ENCODE data around the gene MYBPH. TPM values are rescaled to one million over a fixed set of nuclear protein-coding genes. Genes with fewer than 3 reads are reported as not detected.

MYBPH gene
- total RNA-seq, 1 donor from 2014 or later = not detected

GRCh38 chr1:203121186-203122015 lies 54.2 kb downstream of the MYBPH start:
- H3K4me3 ChIP-seq (ENCODE audit: low read depth, low read length) = no peak overlapping the region
- TF ChIP-seq, protein P1, sequence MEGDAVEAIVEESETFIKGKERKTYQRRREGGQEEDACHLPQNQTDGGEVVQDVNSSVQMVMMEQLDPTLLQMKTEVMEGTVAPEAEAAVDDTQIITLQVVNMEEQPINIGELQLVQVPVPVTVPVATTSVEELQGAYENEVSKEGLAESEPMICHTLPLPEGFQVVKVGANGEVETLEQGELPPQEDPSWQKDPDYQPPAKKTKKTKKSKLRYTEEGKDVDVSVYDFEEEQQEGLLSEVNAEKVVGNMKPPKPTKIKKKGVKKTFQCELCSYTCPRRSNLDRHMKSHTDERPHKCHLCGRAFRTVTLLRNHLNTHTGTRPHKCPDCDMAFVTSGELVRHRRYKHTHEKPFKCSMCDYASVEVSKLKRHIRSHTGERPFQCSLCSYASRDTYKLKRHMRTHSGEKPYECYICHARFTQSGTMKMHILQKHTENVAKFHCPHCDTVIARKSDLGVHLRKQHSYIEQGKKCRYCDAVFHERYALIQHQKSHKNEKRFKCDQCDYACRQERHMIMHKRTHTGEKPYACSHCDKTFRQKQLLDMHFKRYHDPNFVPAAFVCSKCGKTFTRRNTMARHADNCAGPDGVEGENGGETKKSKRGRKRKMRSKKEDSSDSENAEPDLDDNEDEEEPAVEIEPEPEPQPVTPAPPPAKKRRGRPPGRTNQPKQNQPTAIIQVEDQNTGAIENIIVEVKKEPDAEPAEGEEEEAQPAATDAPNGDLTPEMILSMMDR (IDR thresholded peaks at IDR 0.05; ENCODE audit: insufficient read depth, low read length, poor library complexity, severe bottlenecking) = no peak
- peaks cover 6% of the 10 kb centered on the region for H3K27me3 ChIP-seq (ENCODE audit: control insufficient read depth, insufficient read depth, low read length)
- H3K36me3 ChIP-seq (ENCODE audit: control insufficient read depth, insufficient read depth, low read length) = no peaks in the 10 kb centered on the region
- DNase-seq (ENCODE audit: low read depth) = no peak

GRCh38 chr1:203120325-203121153 lies 55.1 kb downstream of the MYBPH start:
- TF ChIP-seq, protein P1 (IDR thresholded peaks at IDR 0.05; ENCODE audit: insufficient read depth, low read length, poor library complexity, severe bottlenecking) = no peak
- H3K36me3 ChIP-seq (ENCODE audit: control insufficient read depth, insufficient read depth, low read length) = no peaks in the 10 kb centered on the region
- H3K27me3 ChIP-seq (ENCODE audit: control insufficient read depth, insufficient read depth, low read length) = peaks cover 12% of the 10 kb centered on the region
- no peak for DNase-seq (ENCODE audit: low read depth)
- no peak overlapping the region for H3K4me3 ChIP-seq (ENCODE audit: low read depth, low read length)

Other genes with a start within 250 kb of the MYBPH start
- 21.4 and 23.4 TPM in 2 replicates for gene KLHL12, start 248.6 kb downstream of the MYBPH start, total RNA-seq
- gene ADIPOR1, start 217.5 kb downstream of the MYBPH start, total RNA-seq = 76.6 and 77.8 TPM in 2 replicates
- gene CYB5R1, start 208.6 kb downstream of the MYBPH start, total RNA-seq = 36.1 and 43.4 TPM in 2 replicates
- 81.9 and 83.2 TPM in 2 replicates for gene TMEM183A, start 168.5 kb downstream of the MYBPH start, total RNA-seq
- gene PPFIA4, start 149.3 kb downstream of the MYBPH start, total RNA-seq = 0.13 and 0.62 TPM in 2 replicates
- not detected in 2 replicates for gene MYOG, start 89.8 kb downstream of the MYBPH start, total RNA-seq
- gene ADORA1, start 48.1 kb downstream of the MYBPH start, total RNA-seq = 5.6 and 7.0 TPM in 2 replicates
- 1.5 and 2.1 TPM in 2 replicates for gene CHI3L1, start 10.9 kb upstream of the MYBPH start, total RNA-seq
- gene CHIT1, start 53.8 kb upstream of the MYBPH start, total RNA-seq = not detected in 2 replicates
- gene BTG2, start 129.7 kb upstream of the MYBPH start, total RNA-seq = 24.1 and 24.3 TPM in 2 replicates
- gene FMOD, start 175.3 kb upstream of the MYBPH start, total RNA-seq = 0.62 and 0.79 TPM in 2 replicates

All from kidney epithelial cell (primary cell).